Kidney (tissue), 14 donors: ENCODE results near the gene KCNA10. TPM values are rescaled to one million over a fixed set of nuclear protein-coding genes. Genes with fewer than 3 reads are reported as not detected.
A peak's percentile ranks its signal among the peaks of the same experiment; 100 is the strongest.

ENCODE experiments used
- DNase-seq, 5 donors: peaks; one replicate each; pipeline ENCODE4 v3.0.0-alpha.2; 2013 to 2020
- FAIRE-seq: peaks from 2 replicates; lab custom pipeline; 2012; peaks lifted over from hg19 to GRCh38; lab: Jason Lieb, UNC
- H3K27ac ChIP-seq, 2 donors: one replicate each; pipeline ENCODE4 v1.7.0; 2013; ENCODE audit warnings: low read depth in 2 of 2, low read length in 2 of 2, inconsistent platforms in 1 of 2
- H3K27me3 ChIP-seq: one replicate; pipeline ENCODE4 v1.7.1; 2013; ENCODE audit warnings: low read length, inconsistent platforms; ENCODE audit not compliant: control insufficient read depth, insufficient read depth
- H3K36me3 ChIP-seq, 3 donors: one replicate each; pipeline versions ENCODE4 v1.7.0 to v1.7.1; 2013; ENCODE audit warnings: low read length in 3 of 3, control low read depth in 1 of 3, inconsistent platforms in 1 of 3; ENCODE audit not compliant: insufficient read depth in 3 of 3, control insufficient read depth in 2 of 3
- H3K4me1 ChIP-seq, 3 donors: one replicate each; pipeline versions ENCODE4 v1.7.0 to v1.7.1; 2013; ENCODE audit warnings: low read length in 3 of 3, inconsistent platforms in 1 of 3, low read depth in 1 of 3; ENCODE audit not compliant: control insufficient read depth in 2 of 3, insufficient read depth in 2 of 3
- H3K4me3 ChIP-seq, 3 donors: one replicate each; pipeline versions ENCODE4 v1.7.0 to v1.8.1; 2013; ENCODE audit warnings: low read length in 3 of 3, control low read depth in 1 of 3, inconsistent platforms in 1 of 3
- H3K9ac ChIP-seq, 3 donors: one replicate each; pipeline versions ENCODE4 v1.7.0 to v1.7.1; 2013; ENCODE audit warnings: low read length in 3 of 3, control low read depth in 1 of 3, inconsistent platforms in 1 of 3
- H3K9me3 ChIP-seq, 3 donors: one replicate each; pipeline versions ENCODE4 v1.7.0 to v1.7.1; 2013; ENCODE audit warnings: low read length in 3 of 3, control low read depth in 1 of 3, inconsistent platforms in 1 of 3; ENCODE audit not compliant: control insufficient read depth in 2 of 3, insufficient read depth in 1 of 3
- CTCF ChIP-seq: IDR thresholded peaks from 3 replicates; pipeline ENCODE4 v1.5.1; 2012; ENCODE audit warnings: mild to moderate bottlenecking, moderate library complexity, borderline replicate concordance; ENCODE audit not compliant: insufficient read depth; ENCODE audit errors: extremely low read depth
- intact Hi-C: fragments of 100-400 bp; cut with DNase I; formaldehyde crosslinking; loops from one replicate; pipeline ENCODE4 v1.11.1; 2022
- polyA plus RNA-seq: library from polyadenylated mRNA; stranded (reverse); fragments of 350-450 nt; fragmentation: Illumina TruSeq; extraction: RNeasy Lipid Tissue Mini Kit (QIAGEN cat#74804); gene quantifications from one replicate; pipeline ENCODE4 v1.2.3, GENCODE V29; 2014; ENCODE audit warnings: low read depth, low replicate concordance; ENCODE audit not compliant: insufficient read depth
- total RNA-seq: library from RNA; stranded (reverse); fragmentation: NEBNext Ultra II Directional; extraction: Animal tissue kit (Norgen Biotek cat#: 25700); gene quantifications from one replicate; pipeline ENCODE4 v1.2.1, GENCODE V29; 2021
- donor health status: control.
- donor health status: control.
- donor health status: control.
- donor health status: control.
- donor health status: control.
- donor health status: DM: yes; HTN: yes; CAD: no.
- donor health status: Normal renal cell carcinoma (clear cell type).

The KCNA10 gene
- total and polyA plus RNA-seq, 2 donors from 2014 or later = not detected

- Histone ChIP-seq H3K27ac (no peak overlapping the region), H3K4me3 (no peak overlapping the region), H3K9me3 (no peaks in the 10 kb centered on the region), H3K4me1 (peaks cover 0 to 6% (median 0%) of the 10 kb centered on the region in 3 donors), H3K36me3 (no peaks in the 10 kb centered on the region), H3K9ac (no peak overlapping the region), H3K27me3 (peaks cover 2% of the 10 kb centered on the region)
- DNase-seq (no peak), FAIRE-seq (no peak)
- no peak for TF ChIP-seq CTCF
- intact Hi-C loops = no loop called here
Measured at GRCh38 chr1:110551278-110551809, 32.4 kb upstream of the KCNA10 start.

GRCh38 chr1:110549831-110550230 is 30.9 kb upstream of the KCNA10 start:
- FAIRE-seq (no peak), DNase-seq (no peak)
- no peaks in the 10 kb centered on the region for H3K4me1 ChIP-seq
- intact Hi-C loops = no loop called here
- no peaks in the 10 kb centered on the region for H3K36me3 ChIP-seq
- no peak for TF ChIP-seq CTCF
- no peak overlapping the region for H3K4me3 ChIP-seq
- H3K9ac ChIP-seq = no peak overlapping the region
- H3K27me3 ChIP-seq = no peaks in the 10 kb centered on the region
- H3K9me3 ChIP-seq = no peaks in the 10 kb centered on the region
- no peak overlapping the region for H3K27ac ChIP-seq

- H3K27ac ChIP-seq = no peak overlapping the region
- H3K27me3 ChIP-seq = no peaks in the 10 kb centered on the region
- no peaks in the 10 kb centered on the region for H3K4me1 ChIP-seq
- H3K36me3 ChIP-seq = no peaks in the 10 kb centered on the region
- no peak for FAIRE-seq
- no peak overlapping the region for H3K9ac ChIP-seq
- no peak overlapping the region for H3K4me3 ChIP-seq
- peak in 1 of 5 donors; percentile 35 for DNase-seq
- H3K9me3 ChIP-seq = no peaks in the 10 kb centered on the region
- peak; percentile 64 for TF ChIP-seq CTCF
- intact Hi-C loops = no loop called here
Measured at GRCh38 chr1:110548381-110548780, 29.4 kb upstream of the KCNA10 start.

GRCh38 chr1:110547017-110547416 is 28.0 kb upstream of the KCNA10 start:
- TF ChIP-seq CTCF = no peak
- no peak for FAIRE-seq
- no peak for DNase-seq

More at GRCh38 chr1:110547017-110547416, 28.0 kb upstream of the KCNA10 start:
- H3K36me3 ChIP-seq = no peaks in the 10 kb centered on the region
- no peak overlapping the region for H3K27ac ChIP-seq
- H3K9me3 ChIP-seq = no peaks in the 10 kb centered on the region
- no peaks in the 10 kb centered on the region for H3K4me1 ChIP-seq
- intact Hi-C loops = no loop called here
- no peak overlapping the region for H3K9ac ChIP-seq
- no peak overlapping the region for H3K4me3 ChIP-seq
- no peaks in the 10 kb centered on the region for H3K27me3 ChIP-seq
